Natural killer cell treated with Interleukin-12 subunit alpha and Interleukin-12 subunit beta and Interleukin-15 and Interleukin-18, amount 100 ng/mL, for 72 hours (primary cell): ENCODE data around the gene EFCAB5. TPM values are rescaled to one million over a fixed set of nuclear protein-coding genes. Genes with fewer than 3 reads are reported as not detected.
"Not testable (repeated sequence)": the region's sequence is repeated elsewhere in the genome, so short reads cannot be mapped to it uniquely, and the experiment has no call there.

Experiments
- ATAC-seq, 2 donors: fragments of 150-1000 bp; cut with Tn5 transposase in 1 of 2; sonication (Bioruptor Pico), chemical (Tn5 transposase) in 1 of 2; 2 replicates each; pipeline ENCODE4 v1.10.0; 2021
- DNase-seq: peaks from one replicate; pipeline ENCODE4 v3.0.0; 2022; ENCODE audit warnings: low spot score
- H3K27ac Mint-ChIP-seq, 2 donors: 1 replicate in 1 of 2; 2 replicates in 1 of 2; pipeline ENCODE4 v1.8.0; 2022; ENCODE audit warnings: mixed read lengths in 2 of 2, mild to moderate bottlenecking in 1 of 2, moderate library complexity in 1 of 2
- H3K27me3 Mint-ChIP-seq, 2 donors: 1 replicate in 1 of 2; 2 replicates in 1 of 2; pipeline ENCODE4 v1.8.0; 2022; ENCODE audit warnings: mixed read lengths in 2 of 2
- H3K36me3 Mint-ChIP-seq: one replicate; pipeline ENCODE4 v1.8.0; 2022; ENCODE audit warnings: mixed read lengths
- H3K4me1 Mint-ChIP-seq, 2 donors: 1 replicate in 1 of 2; 2 replicates in 1 of 2; pipeline ENCODE4 v1.8.0; 2022; ENCODE audit warnings: low read depth in 2 of 2, mixed read lengths in 2 of 2, mild to moderate bottlenecking in 1 of 2
- H3K4me3 Mint-ChIP-seq: one replicate; pipeline ENCODE4 v1.8.0; 2022; ENCODE audit warnings: mixed read lengths
- H3K9me3 Mint-ChIP-seq: 2 replicates; pipeline ENCODE4 v1.8.0; 2022; ENCODE audit warnings: mixed read lengths
- total RNA-seq, 2 donors: library from RNA; stranded (reverse); gene quantifications; one replicate each; pipeline ENCODE4 v1.2.3, GENCODE V29; 2022

EFCAB5 gene
- total RNA-seq, 2 donors from 2014 or later: 0.42 to 2.5 TPM

DNA sequence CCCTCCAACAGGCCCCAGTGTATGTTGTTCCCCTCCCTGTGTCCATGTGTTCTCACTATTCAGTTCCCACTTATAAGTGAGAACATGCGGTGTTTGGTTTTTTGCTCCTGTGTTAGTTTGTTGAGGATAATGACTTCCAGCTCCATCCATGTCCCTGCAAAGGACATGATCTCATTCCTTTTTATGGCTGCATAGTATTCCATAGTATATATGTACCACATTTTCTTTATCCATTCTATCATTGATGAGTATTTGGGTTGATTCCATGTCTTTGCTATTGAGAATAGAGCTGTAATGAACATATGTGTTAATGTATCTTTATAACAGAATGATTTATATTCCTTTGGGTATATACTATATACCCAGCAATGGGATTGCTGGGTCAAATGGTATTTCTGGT lies 16.1 kb downstream of the EFCAB5 start:
- H3K27me3 Mint-ChIP-seq, H3K27ac Mint-ChIP-seq, H3K9me3 Mint-ChIP-seq, H3K4me1 Mint-ChIP-seq, H3K4me3 Mint-ChIP-seq, H3K36me3 Mint-ChIP-seq, DNase-seq, ATAC-seq: not testable (repeated sequence)

DNA sequence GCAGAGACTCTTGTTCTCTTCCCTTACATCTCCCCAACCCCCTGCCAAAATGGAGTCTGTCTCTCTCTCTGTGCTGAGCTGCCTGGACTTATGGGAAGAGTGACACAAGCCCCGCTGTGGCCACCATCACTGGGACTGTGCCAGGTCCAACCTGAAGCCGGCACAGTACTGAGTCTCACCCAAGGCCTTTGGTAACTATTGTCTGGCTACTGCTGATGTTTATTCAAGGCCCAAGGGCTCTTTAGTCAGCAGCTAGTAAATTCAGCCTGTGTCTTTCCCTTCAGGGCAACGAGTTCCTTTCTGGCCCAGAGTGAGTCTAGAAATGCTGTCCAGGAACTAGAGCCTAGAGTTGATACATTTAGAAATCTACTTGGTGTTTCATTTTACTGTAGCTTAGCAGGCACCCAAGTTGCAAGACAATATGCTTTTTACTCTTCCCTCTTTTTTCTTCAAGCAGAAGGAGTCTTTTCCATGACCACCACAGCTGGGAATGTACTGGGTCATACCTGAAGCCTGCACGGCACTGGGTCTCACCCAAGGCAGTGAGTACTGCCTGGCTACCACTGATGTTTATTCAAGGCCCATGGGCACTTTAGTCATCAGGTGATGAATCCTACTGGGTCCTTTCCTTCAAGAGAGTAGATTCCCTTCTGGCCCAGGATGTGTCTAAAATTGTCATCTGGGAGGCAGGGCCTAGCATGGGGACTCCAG lies 17.7 kb downstream of the EFCAB5 start:
- no peak overlapping the region for H3K27ac Mint-ChIP-seq
- no peaks in the 10 kb centered on the region for H3K36me3 Mint-ChIP-seq
- H3K27me3 Mint-ChIP-seq: no peaks in the 10 kb centered on the region
- H3K9me3 Mint-ChIP-seq: no peaks in the 10 kb centered on the region
- H3K4me3 Mint-ChIP-seq: no peak overlapping the region
- DNase-seq: no peak
- peak in 1 of 2 donors; percentile 63 for ATAC-seq
- no peaks in the 10 kb centered on the region for H3K4me1 Mint-ChIP-seq

GRCh38 chr17:29959658-29960337 lies 18.4 kb downstream of the EFCAB5 start:
- Mint-ChIP-seq H3K4me3 (no peak overlapping the region), H3K36me3 (no peaks in the 10 kb centered on the region), H3K27ac (no peak overlapping the region), H3K4me1 (no peaks in the 10 kb centered on the region), H3K27me3 (no peaks in the 10 kb centered on the region), H3K9me3 (no peaks in the 10 kb centered on the region)
- no peak for ATAC-seq
- no peak for DNase-seq

GRCh38 chr17:29962656-29963055 lies 21.2 kb downstream of the EFCAB5 start:
- H3K27ac Mint-ChIP-seq: no peak overlapping the region
- no peaks in the 10 kb centered on the region for H3K9me3 Mint-ChIP-seq
- H3K36me3 Mint-ChIP-seq: no peaks in the 10 kb centered on the region
- DNase-seq (no peak), ATAC-seq (no peak)
- H3K4me3 Mint-ChIP-seq: no peak overlapping the region
- H3K27me3 Mint-ChIP-seq: no peaks in the 10 kb centered on the region
- no peaks in the 10 kb centered on the region for H3K4me1 Mint-ChIP-seq

DNA sequence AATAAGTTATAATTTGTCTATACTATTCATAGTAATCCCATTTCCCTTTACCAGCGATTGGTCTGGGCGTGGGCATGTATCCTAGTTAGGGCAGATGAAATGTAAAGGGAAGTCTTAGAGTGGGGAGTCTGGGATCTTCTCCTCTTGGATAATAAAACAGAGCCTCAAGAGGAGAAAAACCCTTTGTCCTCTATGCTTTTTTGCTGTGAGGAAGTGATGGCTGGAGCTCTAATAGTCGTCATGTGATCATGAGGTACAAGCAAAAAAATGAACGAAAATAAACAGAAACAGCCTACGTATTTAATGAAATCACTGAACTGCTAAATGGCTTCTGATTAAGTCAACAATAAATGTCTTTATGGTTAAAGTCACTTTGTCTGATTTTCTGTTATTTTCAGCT lies 26.8 kb downstream of the EFCAB5 start:
- Mint-ChIP-seq H3K4me1 (no peaks in the 10 kb centered on the region), H3K9me3 (no peaks in the 10 kb centered on the region), H3K4me3 (no peak overlapping the region), H3K27ac (no peak overlapping the region), H3K27me3 (no peaks in the 10 kb centered on the region), H3K36me3 (no peaks in the 10 kb centered on the region)
- DNase-seq (no peak), ATAC-seq (no peak)

DNA sequence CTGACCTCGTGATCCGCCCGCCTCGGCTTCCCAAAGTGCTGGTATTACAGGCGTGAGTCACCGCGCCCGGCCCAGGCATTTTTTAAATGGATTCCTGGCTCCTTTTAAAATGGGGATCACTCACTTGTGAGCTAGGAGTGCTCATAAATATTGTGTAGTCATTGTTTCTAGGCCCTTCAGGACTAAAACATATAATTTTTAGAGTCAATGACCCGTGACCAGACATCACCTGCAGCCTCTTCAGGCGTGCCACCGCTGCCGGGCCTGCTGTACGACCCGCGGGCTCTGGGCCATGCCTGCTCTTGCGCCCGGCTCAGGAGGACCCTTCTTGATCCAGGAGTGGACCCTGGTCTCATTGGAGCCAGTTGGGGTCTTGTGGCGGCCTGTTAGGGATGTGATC lies 30.8 kb downstream of the EFCAB5 start:
- DNase-seq (no peak), ATAC-seq (no peak)
- Mint-ChIP-seq H3K9me3 (no peaks in the 10 kb centered on the region), H3K4me3 (no peak overlapping the region), H3K4me1 (no peaks in the 10 kb centered on the region), H3K27ac (no peak overlapping the region), H3K27me3 (no peaks in the 10 kb centered on the region), H3K36me3 (no peaks in the 10 kb centered on the region)

DNA sequence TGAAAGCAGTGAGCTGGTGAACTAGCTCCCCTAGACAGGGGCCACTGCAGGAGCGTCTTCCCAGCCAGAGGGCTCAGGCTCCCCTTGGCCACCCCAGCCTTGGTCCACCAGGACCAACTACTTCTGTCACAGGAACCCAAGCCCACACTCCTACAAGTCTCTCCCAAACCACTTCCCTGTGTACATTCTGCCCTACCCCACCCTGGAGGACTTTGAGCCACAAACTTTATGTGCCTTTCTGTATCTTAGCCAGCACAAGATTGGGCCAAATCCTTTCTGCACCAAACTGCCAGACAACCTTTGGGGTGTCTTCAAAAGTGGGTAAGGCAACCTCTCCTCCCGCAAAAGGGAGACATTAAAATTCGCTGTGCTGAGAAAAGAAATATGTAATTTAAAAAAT lies 31.6 kb downstream of the EFCAB5 start:
- Mint-ChIP-seq H3K4me3 (no peak overlapping the region), H3K4me1 (no peaks in the 10 kb centered on the region), H3K27me3 (no peaks in the 10 kb centered on the region), H3K36me3 (no peaks in the 10 kb centered on the region), H3K9me3 (no peaks in the 10 kb centered on the region), H3K27ac (no peak overlapping the region)
- ATAC-seq (no peak), DNase-seq (no peak)

DNA sequence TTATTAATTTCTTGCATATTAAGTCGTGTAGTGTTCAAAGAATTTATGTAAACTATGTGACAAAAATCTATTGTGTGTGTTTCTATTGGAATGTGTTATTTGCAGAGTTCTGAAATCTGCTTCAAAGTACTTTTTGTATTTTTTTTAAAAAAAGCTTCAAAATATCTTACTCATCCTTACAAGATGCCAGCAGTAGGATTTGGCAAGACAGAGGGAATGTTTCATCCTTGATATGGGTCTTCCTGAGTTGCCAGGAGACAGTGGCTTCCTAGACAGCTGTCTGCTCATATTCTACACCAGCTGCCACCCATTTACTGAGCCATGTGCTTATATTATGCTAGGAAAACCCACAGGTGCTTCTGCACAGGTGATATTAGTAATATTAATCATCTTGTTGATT lies 36.4 kb downstream of the EFCAB5 start:
- H3K4me1 Mint-ChIP-seq: peaks cover 0 to 5% of the 10 kb centered on the region in 2 donors

GRCh38 chr17:29980261-29980660 lies 38.8 kb downstream of the EFCAB5 start:
- Mint-ChIP-seq H3K27ac (no peak overlapping the region), H3K4me1 (peaks cover 0 to 5% of the 10 kb centered on the region in 2 donors)
- no peak for ATAC-seq

More for the DNA sequence above, 36.4 kb downstream of the EFCAB5 start:
- H3K36me3 Mint-ChIP-seq: no peaks in the 10 kb centered on the region
- peaks cover 3 to 15% of the 10 kb centered on the region in 2 donors for H3K27me3 Mint-ChIP-seq
- no peak for ATAC-seq
- H3K4me3 Mint-ChIP-seq: no peak overlapping the region
- no peak overlapping the region for H3K27ac Mint-ChIP-seq
- no peak for DNase-seq
- H3K9me3 Mint-ChIP-seq: no peaks in the 10 kb centered on the region

GRCh38 chr17:29982991-29983653 lies 41.7 kb downstream of the EFCAB5 start:
- Mint-ChIP-seq H3K36me3 (peaks cover 6% of the 10 kb centered on the region), H3K27ac (no peak overlapping the region), H3K4me3 (no peak overlapping the region), H3K9me3 (no peaks in the 10 kb centered on the region), H3K4me1 (peaks cover 0 to 5% of the 10 kb centered on the region in 2 donors), H3K27me3 (peaks cover 8 to 26% of the 10 kb centered on the region in 2 donors)
- no peak for DNase-seq
- ATAC-seq: no peak

More at GRCh38 chr17:29980261-29980660, 38.8 kb downstream of the EFCAB5 start:
- Mint-ChIP-seq H3K36me3 (peaks cover 6% of the 10 kb centered on the region), H3K27me3 (peaks cover 6 to 26% of the 10 kb centered on the region in 2 donors), H3K4me3 (no peak overlapping the region), H3K9me3 (no peaks in the 10 kb centered on the region)
- DNase-seq: no peak

- Mint-ChIP-seq H3K27me3 (peaks cover 4 to 8% of the 10 kb centered on the region in 2 donors), H3K9me3 (no peaks in the 10 kb centered on the region), H3K27ac (no peak overlapping the region), H3K36me3 (no peaks in the 10 kb centered on the region), H3K4me1 (no peaks in the 10 kb centered on the region), H3K4me3 (no peak overlapping the region)
- no peak for DNase-seq
- no peak for ATAC-seq
Observed at GRCh38 chr17:29996458-29996857, 55.0 kb downstream of the EFCAB5 start.

GRCh38 chr17:30000001-30000754 lies 58.7 kb downstream of the EFCAB5 start:
- Mint-ChIP-seq H3K4me3 (no peak overlapping the region), H3K27me3 (peaks cover 4 to 8% of the 10 kb centered on the region in 2 donors), H3K4me1 (no peaks in the 10 kb centered on the region), H3K27ac (no peak overlapping the region), H3K36me3 (no peaks in the 10 kb centered on the region), H3K9me3 (no peaks in the 10 kb centered on the region)
- ATAC-seq (no peak), DNase-seq (no peak)

DNA sequence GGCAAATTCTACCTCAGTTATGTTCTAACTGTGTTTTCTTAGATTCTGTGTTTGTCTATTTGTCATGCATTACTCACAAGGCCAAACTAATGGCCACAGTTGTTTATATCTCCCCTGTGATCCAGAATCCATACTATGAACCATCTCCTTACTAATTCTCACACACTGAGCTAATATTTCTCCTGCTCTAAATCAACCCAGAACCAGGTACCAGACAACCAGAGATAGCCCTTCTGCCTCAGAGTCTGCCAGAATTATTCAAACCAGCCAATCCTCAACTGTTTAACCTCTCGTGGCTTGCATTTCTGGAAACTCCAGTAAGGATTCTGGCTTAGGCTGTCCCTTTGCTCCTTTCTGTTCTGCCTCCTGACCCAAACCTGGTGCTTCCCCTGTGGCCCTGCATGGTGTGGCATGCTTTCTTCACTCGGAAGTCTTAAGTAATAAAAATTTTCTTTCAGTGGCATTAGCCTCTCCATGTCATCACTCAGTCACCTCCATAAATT lies 59.4 kb downstream of the EFCAB5 start:
- no peaks in the 10 kb centered on the region for H3K9me3 Mint-ChIP-seq
- no peaks in the 10 kb centered on the region for H3K4me1 Mint-ChIP-seq
- H3K36me3 Mint-ChIP-seq: no peaks in the 10 kb centered on the region
- DNase-seq (no peak), ATAC-seq (no peak)
- H3K27me3 Mint-ChIP-seq: peaks cover 4 to 8% of the 10 kb centered on the region in 2 donors
- no peak overlapping the region for H3K27ac Mint-ChIP-seq
- no peak overlapping the region for H3K4me3 Mint-ChIP-seq
